GM06990 (cell line): ENCODE measurements around the gene ESPNL.

Experiments used
- DNase-seq: peaks from one replicate; pipeline ENCODE4 v3.0.0-alpha.2; 2011; ENCODE audit not compliant: insufficient read length; ENCODE audit errors: extremely low read depth
- H3K27me3 ChIP-seq: replicated peaks from 2 replicates; pipeline ENCODE4 v1.6.0; 2011; ENCODE audit warnings: low read length; ENCODE audit not compliant: control insufficient read depth, insufficient read depth
- H3K36me3 ChIP-seq: 2 replicates; pipeline ENCODE4 v1.5.1; 2011; ENCODE audit warnings: low read length; ENCODE audit not compliant: control insufficient read depth, insufficient read depth
- H3K4me3 ChIP-seq: replicated peaks from 2 replicates; pipeline ENCODE4 v1.5.1; 2011; ENCODE audit warnings: low read depth, mild to moderate bottlenecking, control low read depth, low read length
- TF ChIP-seq, protein P1 (sequence below): IDR thresholded peaks from 2 replicates; pipeline ENCODE4 v1.5.1; 2011; ENCODE audit warnings: low read length, control low read depth, mild to moderate bottlenecking, inconsistent platforms; ENCODE audit not compliant: insufficient read depth, poor library complexity, severe bottlenecking

The ESPNL gene

GRCh38 chr2:238121511-238122286, 21.6 kb downstream of the ESPNL start:
- Histone ChIP-seq H3K27me3 (no peaks in the 10 kb centered on the region), H3K36me3 (no peaks in the 10 kb centered on the region), H3K4me3 (no peak overlapping the region)
- TF ChIP-seq, protein P1, sequence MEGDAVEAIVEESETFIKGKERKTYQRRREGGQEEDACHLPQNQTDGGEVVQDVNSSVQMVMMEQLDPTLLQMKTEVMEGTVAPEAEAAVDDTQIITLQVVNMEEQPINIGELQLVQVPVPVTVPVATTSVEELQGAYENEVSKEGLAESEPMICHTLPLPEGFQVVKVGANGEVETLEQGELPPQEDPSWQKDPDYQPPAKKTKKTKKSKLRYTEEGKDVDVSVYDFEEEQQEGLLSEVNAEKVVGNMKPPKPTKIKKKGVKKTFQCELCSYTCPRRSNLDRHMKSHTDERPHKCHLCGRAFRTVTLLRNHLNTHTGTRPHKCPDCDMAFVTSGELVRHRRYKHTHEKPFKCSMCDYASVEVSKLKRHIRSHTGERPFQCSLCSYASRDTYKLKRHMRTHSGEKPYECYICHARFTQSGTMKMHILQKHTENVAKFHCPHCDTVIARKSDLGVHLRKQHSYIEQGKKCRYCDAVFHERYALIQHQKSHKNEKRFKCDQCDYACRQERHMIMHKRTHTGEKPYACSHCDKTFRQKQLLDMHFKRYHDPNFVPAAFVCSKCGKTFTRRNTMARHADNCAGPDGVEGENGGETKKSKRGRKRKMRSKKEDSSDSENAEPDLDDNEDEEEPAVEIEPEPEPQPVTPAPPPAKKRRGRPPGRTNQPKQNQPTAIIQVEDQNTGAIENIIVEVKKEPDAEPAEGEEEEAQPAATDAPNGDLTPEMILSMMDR: no peak
- no peak for DNase-seq

GRCh38 chr2:238122287-238123217, 22.4 kb downstream of the ESPNL start:
- TF ChIP-seq, protein P1: no peak
- Histone ChIP-seq H3K36me3 (no peaks in the 10 kb centered on the region), H3K4me3 (no peak overlapping the region), H3K27me3 (no peaks in the 10 kb centered on the region)
- DNase-seq: no peak

GRCh38 chr2:238123218-238123971, 23.3 kb downstream of the ESPNL start:
- no peak for DNase-seq
- no peaks in the 10 kb centered on the region for H3K36me3 ChIP-seq
- TF ChIP-seq, protein P1: no peak
- no peak overlapping the region for H3K4me3 ChIP-seq
- H3K27me3 ChIP-seq: no peaks in the 10 kb centered on the region

DNA sequence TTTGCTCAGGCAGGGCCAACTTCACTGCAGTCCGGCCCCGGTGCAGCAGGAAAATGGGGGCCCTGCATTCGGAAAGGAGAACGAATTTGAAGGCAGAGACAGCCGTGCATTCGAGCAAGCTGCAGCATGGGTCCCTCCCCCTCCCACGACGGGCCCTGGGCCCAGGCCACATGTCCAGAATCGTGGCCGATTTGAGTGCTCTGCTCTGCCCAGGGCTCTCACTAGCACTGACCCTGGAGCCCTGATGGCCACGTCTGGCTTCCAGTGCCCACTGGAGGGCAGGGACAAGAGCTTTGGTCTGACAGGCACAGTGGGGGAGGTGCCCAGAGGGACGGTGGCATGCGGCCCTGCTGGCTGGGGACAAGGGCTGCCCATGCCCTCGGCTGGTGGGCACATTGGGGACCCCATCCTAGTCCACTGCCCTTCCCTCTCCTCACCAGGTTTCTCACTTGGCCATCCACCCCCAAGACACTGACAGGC, 23.9 kb downstream of the ESPNL start:
- no peak overlapping the region for H3K4me3 ChIP-seq
- H3K36me3 ChIP-seq: no peaks in the 10 kb centered on the region; the same call in 1 of the 2 replicates
- H3K27me3 ChIP-seq: no peaks in the 10 kb centered on the region
- DNase-seq: no peak
- TF ChIP-seq, protein P1: no peak

- no peak overlapping the region for H3K4me3 ChIP-seq
- no peaks in the 10 kb centered on the region; the same call in 1 of the 2 replicates for H3K36me3 ChIP-seq
- TF ChIP-seq, protein P1: no peak
- H3K27me3 ChIP-seq: no peaks in the 10 kb centered on the region
- no peak for DNase-seq
Measured at GRCh38 chr2:238124488-238125126, 24.5 kb downstream of the ESPNL start.
